ENCODE measurements around the gene PCMTD2.

The PCMTD2 gene

GRCh38 chr20:64238851-64239387 lies 16.6 kb upstream of the PCMTD2 start:
- no peak for DNase-seq (ENCODE audit: low spot score)

- DNase-seq (ENCODE audit: low spot score): no peak
Measured at GRCh38 chr20:64239449-64240242, 15.9 kb upstream of the PCMTD2 start.

- no peak for DNase-seq (ENCODE audit: low spot score)
Measured at GRCh38 chr20:64240243-64241015, 15.1 kb upstream of the PCMTD2 start.

- DNase-seq (ENCODE audit: low spot score): no peak
Measured at GRCh38 chr20:64241061-64241460, 14.5 kb upstream of the PCMTD2 start.

- no peak for DNase-seq (ENCODE audit: low spot score)
Measured at GRCh38 chr20:64242003-64242796, 13.3 kb upstream of the PCMTD2 start.

GRCh38 chr20:64242797-64243475 lies 12.6 kb upstream of the PCMTD2 start:
- DNase-seq (ENCODE audit: low spot score): no peak

- DNase-seq (ENCODE audit: low spot score): no peak
Measured at GRCh38 chr20:64244281-64244805, 11.2 kb upstream of the PCMTD2 start.

- no peak for DNase-seq (ENCODE audit: low spot score)
Measured at GRCh38 chr20:64244870-64245603, 10.5 kb upstream of the PCMTD2 start.

- no peak for DNase-seq (ENCODE audit: low spot score)
Measured at GRCh38 chr20:64245746-64246595, 9.6 kb upstream of the PCMTD2 start.

GRCh38 chr20:64246616-64247306 lies 8.8 kb upstream of the PCMTD2 start:
- no peak for DNase-seq (ENCODE audit: low spot score)

GRCh38 chr20:64247307-64247618 lies 8.3 kb upstream of the PCMTD2 start:
- DNase-seq (ENCODE audit: low spot score): no peak

GRCh38 chr20:64247970-64248841 lies 7.3 kb upstream of the PCMTD2 start:
- DNase-seq (ENCODE audit: low spot score): no peak

- no peak for DNase-seq (ENCODE audit: low spot score)
Measured at GRCh38 chr20:64250027-64250426, 5.5 kb upstream of the PCMTD2 start.

- DNase-seq (ENCODE audit: low spot score): no peak
Measured at GRCh38 chr20:64253000-64253383, 2.6 kb upstream of the PCMTD2 start.

GRCh38 chr20:64253443-64253842 lies 2.1 kb upstream of the PCMTD2 start:
- no peak for DNase-seq (ENCODE audit: low spot score)

GRCh38 chr20:64254156-64254555 lies 1.4 kb upstream of the PCMTD2 start:
- no peak for DNase-seq (ENCODE audit: low spot score)

GRCh38 chr20:64254571-64255360 lies 782 bp upstream of the PCMTD2 start:
- no peak for DNase-seq (ENCODE audit: low spot score)
